ENCODE data around the gene EFNA3. TPM values are rescaled to one million over a fixed set of nuclear protein-coding genes. Genes with fewer than 3 reads are reported as not detected.

EFNA3 gene
- total RNA-seq, 1 donor from 2014 or later: 1.0 TPM

DNA sequence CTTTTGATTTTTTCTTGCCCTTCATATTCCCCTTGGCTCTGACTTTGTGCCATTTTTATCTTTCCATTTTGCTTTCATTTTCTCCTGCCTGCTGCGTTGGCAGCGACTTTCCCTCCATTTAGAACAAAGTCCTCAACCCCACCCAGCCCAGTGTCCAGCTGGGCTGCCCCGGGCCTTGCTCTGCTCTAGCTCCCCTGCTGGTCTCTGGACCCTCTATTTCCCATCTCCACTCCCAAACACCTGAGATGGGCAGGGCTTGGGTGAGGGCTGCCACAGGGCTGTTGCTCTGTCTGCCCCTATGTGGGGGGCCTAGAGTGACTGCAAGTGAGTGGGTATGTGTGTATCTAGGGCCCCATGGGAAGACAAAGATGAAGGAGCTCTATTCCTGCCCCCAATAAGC lies 34.8 kb upstream of the EFNA3 start:
- DNase-seq (no peak), ATAC-seq (no peak)
- Histone ChIP-seq H3K4me1 (peaks cover 10% of the 10 kb centered on the region), H3K36me3 (no peaks in the 10 kb centered on the region), H3K27me3 (no peaks in the 10 kb centered on the region), H3K27ac (no peak overlapping the region), H3K4me3 (no peak overlapping the region), H3K9me3 (no peaks in the 10 kb centered on the region)
- TF ChIP-seq, protein P1, sequence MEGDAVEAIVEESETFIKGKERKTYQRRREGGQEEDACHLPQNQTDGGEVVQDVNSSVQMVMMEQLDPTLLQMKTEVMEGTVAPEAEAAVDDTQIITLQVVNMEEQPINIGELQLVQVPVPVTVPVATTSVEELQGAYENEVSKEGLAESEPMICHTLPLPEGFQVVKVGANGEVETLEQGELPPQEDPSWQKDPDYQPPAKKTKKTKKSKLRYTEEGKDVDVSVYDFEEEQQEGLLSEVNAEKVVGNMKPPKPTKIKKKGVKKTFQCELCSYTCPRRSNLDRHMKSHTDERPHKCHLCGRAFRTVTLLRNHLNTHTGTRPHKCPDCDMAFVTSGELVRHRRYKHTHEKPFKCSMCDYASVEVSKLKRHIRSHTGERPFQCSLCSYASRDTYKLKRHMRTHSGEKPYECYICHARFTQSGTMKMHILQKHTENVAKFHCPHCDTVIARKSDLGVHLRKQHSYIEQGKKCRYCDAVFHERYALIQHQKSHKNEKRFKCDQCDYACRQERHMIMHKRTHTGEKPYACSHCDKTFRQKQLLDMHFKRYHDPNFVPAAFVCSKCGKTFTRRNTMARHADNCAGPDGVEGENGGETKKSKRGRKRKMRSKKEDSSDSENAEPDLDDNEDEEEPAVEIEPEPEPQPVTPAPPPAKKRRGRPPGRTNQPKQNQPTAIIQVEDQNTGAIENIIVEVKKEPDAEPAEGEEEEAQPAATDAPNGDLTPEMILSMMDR (IDR thresholded peaks at IDR 0.05): no peak
- intact Hi-C loops (cut with DNase I): no loop called here

GRCh38 chr1:155044365-155044764 lies 34.3 kb upstream of the EFNA3 start:
- no peaks in the 10 kb centered on the region for H3K9me3 ChIP-seq
- no peak for ATAC-seq
- intact Hi-C loops (cut with DNase I): no loop called here

GRCh38 chr1:155044812-155045657 lies 33.6 kb upstream of the EFNA3 start:
- TF ChIP-seq, protein P1 (IDR thresholded peaks at IDR 0.05): peak; percentile 84
- Histone ChIP-seq H3K9me3 (no peaks in the 10 kb centered on the region), H3K36me3 (no peaks in the 10 kb centered on the region), H3K4me1 (peaks cover 18% of the 10 kb centered on the region), H3K27ac (peak overlapping the region; percentile 43), H3K27me3 (no peaks in the 10 kb centered on the region), H3K4me3 (no peak overlapping the region)
- intact Hi-C loops (cut with DNase I): no loop called here
- DNase-seq: peak; percentile 89
- peak; percentile 97 for ATAC-seq

More at GRCh38 chr1:155044365-155044764, 34.3 kb upstream of the EFNA3 start:
- H3K36me3 ChIP-seq: no peaks in the 10 kb centered on the region
- H3K4me1 ChIP-seq: peaks cover 12% of the 10 kb centered on the region
- TF ChIP-seq, protein P1 (IDR thresholded peaks at IDR 0.05): no peak
- H3K27ac ChIP-seq: peak overlapping the region; percentile 43
- H3K4me3 ChIP-seq: no peak overlapping the region
- DNase-seq: no peak
- no peaks in the 10 kb centered on the region for H3K27me3 ChIP-seq

GRCh38 chr1:155048449-155049334 lies 29.9 kb upstream of the EFNA3 start:
- ATAC-seq: no peak
- Histone ChIP-seq H3K4me1 (peaks cover 34% of the 10 kb centered on the region), H3K36me3 (peaks cover under 1% of the 10 kb centered on the region), H3K27ac (no peak overlapping the region), H3K9me3 (no peaks in the 10 kb centered on the region), H3K4me3 (no peak overlapping the region), H3K27me3 (no peaks in the 10 kb centered on the region)
- DNase-seq: no peak
- TF ChIP-seq, protein P1 (IDR thresholded peaks at IDR 0.05): no peak
- intact Hi-C loops (cut with DNase I): no loop called here

DNA sequence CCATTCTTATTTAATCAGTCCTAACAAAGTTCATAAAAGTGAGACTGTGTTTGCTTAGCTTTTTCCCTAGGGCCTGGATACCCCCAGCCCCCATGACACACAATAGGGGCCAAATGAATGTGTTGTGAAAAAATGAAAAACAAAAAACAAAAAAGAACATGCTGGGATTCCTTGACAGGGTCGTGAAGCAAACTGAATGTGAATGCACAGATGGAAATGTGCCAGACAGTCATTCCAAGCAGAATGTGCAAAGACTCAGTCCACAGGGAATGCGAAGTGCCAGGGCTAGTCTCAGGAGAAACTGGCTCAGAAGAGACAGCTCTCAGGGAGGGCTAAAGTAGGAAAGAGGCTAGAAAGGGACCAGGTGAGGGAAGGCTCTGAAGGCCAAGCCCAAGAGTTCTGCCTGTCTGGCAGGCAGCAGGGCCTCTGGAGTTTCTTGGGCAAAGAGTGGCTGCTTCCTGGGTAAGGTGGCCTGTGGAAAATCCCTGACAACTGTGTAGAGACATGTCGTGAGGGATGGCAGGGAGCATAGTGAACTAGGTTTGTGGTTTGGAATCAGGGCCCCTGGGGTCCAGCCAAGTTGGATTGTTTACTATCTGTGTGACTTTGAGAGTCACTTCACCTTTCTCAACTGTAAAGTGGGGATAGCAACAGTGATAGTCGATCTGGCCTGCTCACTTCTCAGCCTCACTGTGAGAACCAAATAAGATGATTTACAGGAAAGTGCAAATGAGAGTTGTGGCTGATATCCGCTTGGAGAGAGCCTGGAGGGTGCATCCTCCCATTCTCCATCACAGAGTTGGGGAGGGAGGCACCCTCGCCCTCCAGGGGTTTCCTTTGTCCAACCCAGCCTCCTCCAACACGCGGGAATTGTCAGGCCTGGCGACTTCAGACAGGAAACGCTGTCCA lies 28.7 kb upstream of the EFNA3 start:
- Histone ChIP-seq H3K4me3 (peak overlapping the region; percentile 86), H3K4me1 (peaks cover 25% of the 10 kb centered on the region), H3K27me3 (no peaks in the 10 kb centered on the region), H3K9me3 (no peaks in the 10 kb centered on the region), H3K27ac (peak overlapping the region; percentile 89), H3K36me3 (peaks cover 13% of the 10 kb centered on the region)
- no peak for ATAC-seq
- TF ChIP-seq, protein P1 (IDR thresholded peaks at IDR 0.05): no peak
- DNase-seq: no peak
- intact Hi-C loops (cut with DNase I): no loop called here

Measured in upper lobe of right lung (tissue), 1 donor.